HL-60 (cell line): Measurements from ENCODE around the gene PIEZO1.

ENCODE experiments used
- DNase-seq, 2 experiments: peaks; one replicate each; pipeline ENCODE4 v3.0.0-alpha.2; 2010 to 2020; ENCODE audit warnings: low read depth in 1 of 2, low spot score in 1 of 2
- H3K27ac ChIP-seq: fragments of 250-450 bp; sonication (Bioruptor Pico); replicated peaks from 2 replicates; pipeline ENCODE4 v1.5.1; 2020; ENCODE audit warnings: mild to moderate bottlenecking, moderate library complexity
- H3K27me3 ChIP-seq: fragments of 250-450 bp; sonication (Bioruptor Pico); 2 replicates; pipeline ENCODE4 v1.5.1; 2021; ENCODE audit warnings: mild to moderate bottlenecking, moderate library complexity; ENCODE audit not compliant: insufficient read depth, poor library complexity, severe bottlenecking
- H3K4me3 ChIP-seq: replicated peaks from 2 replicates; pipeline ENCODE4 v1.5.1; 2011; ENCODE audit warnings: mild to moderate bottlenecking, control low read depth, low read length; ENCODE audit not compliant: insufficient read depth
- GABPA ChIP-seq: IDR thresholded peaks from 2 replicates; pipeline ENCODE4 v1.6.1; 2012; ENCODE audit warnings: low read depth
- POLR2AphosphoS5 ChIP-seq: IDR thresholded peaks from 2 replicates; pipeline ENCODE4 v1.6.1; 2012; ENCODE audit warnings: low read depth
- SPI1 ChIP-seq: IDR thresholded peaks from 2 replicates; pipeline ENCODE4 v1.6.1; 2012; ENCODE audit warnings: low read depth, mild to moderate bottlenecking, borderline replicate concordance
- TF ChIP-seq, protein P1 (sequence below): IDR thresholded peaks from 2 replicates; pipeline ENCODE4 v1.6.1; 2012; ENCODE audit warnings: low read depth; ENCODE audit not compliant: insufficient replicate concordance
- TF ChIP-seq, protein P2 (sequence below): IDR thresholded peaks from one replicate; pipeline ENCODE4 v1.5.1; 2011; ENCODE audit warnings: low read length, control low read depth, inconsistent platforms; ENCODE audit not compliant: insufficient read depth

PIEZO1 gene

DNA sequence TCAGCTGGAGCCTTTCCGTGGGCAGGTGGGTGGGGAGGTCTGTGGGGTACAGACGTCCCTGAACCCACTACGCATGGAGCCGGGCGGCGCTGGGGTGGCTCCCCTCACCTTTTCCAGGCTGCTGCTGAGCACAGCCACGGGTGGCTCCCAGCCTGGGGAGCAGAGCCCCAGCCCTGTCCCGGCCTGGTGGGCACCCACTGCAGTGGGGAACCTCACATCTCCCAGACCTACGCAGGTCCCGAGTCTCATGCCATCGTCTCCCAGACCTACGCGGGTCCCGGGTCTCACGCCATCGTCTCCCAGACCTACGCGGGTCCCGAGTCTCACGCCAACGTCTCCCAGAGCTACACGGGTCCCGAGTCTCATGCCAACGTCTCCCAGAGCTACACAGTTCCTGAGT is 43.7 kb upstream of the PIEZO1 start:
- TF ChIP-seq POLR2AphosphoS5 = no peak
- TF ChIP-seq, protein P1, sequence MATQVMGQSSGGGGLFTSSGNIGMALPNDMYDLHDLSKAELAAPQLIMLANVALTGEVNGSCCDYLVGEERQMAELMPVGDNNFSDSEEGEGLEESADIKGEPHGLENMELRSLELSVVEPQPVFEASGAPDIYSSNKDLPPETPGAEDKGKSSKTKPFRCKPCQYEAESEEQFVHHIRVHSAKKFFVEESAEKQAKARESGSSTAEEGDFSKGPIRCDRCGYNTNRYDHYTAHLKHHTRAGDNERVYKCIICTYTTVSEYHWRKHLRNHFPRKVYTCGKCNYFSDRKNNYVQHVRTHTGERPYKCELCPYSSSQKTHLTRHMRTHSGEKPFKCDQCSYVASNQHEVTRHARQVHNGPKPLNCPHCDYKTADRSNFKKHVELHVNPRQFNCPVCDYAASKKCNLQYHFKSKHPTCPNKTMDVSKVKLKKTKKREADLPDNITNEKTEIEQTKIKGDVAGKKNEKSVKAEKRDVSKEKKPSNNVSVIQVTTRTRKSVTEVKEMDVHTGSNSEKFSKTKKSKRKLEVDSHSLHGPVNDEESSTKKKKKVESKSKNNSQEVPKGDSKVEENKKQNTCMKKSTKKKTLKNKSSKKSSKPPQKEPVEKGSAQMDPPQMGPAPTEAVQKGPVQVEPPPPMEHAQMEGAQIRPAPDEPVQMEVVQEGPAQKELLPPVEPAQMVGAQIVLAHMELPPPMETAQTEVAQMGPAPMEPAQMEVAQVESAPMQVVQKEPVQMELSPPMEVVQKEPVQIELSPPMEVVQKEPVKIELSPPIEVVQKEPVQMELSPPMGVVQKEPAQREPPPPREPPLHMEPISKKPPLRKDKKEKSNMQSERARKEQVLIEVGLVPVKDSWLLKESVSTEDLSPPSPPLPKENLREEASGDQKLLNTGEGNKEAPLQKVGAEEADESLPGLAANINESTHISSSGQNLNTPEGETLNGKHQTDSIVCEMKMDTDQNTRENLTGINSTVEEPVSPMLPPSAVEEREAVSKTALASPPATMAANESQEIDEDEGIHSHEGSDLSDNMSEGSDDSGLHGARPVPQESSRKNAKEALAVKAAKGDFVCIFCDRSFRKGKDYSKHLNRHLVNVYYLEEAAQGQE = no peak
- TF ChIP-seq, protein P2, sequence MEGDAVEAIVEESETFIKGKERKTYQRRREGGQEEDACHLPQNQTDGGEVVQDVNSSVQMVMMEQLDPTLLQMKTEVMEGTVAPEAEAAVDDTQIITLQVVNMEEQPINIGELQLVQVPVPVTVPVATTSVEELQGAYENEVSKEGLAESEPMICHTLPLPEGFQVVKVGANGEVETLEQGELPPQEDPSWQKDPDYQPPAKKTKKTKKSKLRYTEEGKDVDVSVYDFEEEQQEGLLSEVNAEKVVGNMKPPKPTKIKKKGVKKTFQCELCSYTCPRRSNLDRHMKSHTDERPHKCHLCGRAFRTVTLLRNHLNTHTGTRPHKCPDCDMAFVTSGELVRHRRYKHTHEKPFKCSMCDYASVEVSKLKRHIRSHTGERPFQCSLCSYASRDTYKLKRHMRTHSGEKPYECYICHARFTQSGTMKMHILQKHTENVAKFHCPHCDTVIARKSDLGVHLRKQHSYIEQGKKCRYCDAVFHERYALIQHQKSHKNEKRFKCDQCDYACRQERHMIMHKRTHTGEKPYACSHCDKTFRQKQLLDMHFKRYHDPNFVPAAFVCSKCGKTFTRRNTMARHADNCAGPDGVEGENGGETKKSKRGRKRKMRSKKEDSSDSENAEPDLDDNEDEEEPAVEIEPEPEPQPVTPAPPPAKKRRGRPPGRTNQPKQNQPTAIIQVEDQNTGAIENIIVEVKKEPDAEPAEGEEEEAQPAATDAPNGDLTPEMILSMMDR = no peak
- no peak for TF ChIP-seq SPI1
- TF ChIP-seq GABPA = no peak
- H3K27ac ChIP-seq = no peak overlapping the region
- H3K27me3 ChIP-seq = no peaks in the 10 kb centered on the region
- no peak for DNase-seq
- H3K4me3 ChIP-seq = no peak overlapping the region

DNA sequence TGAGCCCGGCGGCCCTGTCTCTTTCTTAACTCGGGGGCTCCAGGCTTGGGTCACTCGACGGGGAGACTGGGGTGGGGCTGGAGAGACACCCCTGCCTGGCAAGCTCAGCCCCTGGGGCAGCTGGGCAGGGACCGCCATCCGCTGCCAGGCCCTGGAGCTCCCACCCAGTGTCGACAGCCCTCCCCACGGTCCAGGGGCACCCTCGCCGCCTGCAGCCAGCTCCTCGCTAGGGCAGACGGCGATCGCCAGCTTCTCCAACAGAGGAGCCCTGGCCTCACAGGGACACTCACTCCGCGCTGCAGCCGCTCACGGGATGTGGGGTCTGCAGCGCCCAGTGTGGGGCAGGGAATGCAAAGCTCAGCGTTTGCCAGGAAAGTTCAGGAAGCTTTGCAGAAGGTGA is 42.7 kb upstream of the PIEZO1 start:
- TF ChIP-seq, protein P1 = no peak
- TF ChIP-seq POLR2AphosphoS5 = no peak
- no peak for TF ChIP-seq GABPA
- TF ChIP-seq, protein P2 = no peak
- TF ChIP-seq SPI1 = no peak
- Histone ChIP-seq H3K27me3 (no peaks in the 10 kb centered on the region), H3K4me3 (no peak overlapping the region), H3K27ac (no peak overlapping the region)
- no peak for DNase-seq

DNA sequence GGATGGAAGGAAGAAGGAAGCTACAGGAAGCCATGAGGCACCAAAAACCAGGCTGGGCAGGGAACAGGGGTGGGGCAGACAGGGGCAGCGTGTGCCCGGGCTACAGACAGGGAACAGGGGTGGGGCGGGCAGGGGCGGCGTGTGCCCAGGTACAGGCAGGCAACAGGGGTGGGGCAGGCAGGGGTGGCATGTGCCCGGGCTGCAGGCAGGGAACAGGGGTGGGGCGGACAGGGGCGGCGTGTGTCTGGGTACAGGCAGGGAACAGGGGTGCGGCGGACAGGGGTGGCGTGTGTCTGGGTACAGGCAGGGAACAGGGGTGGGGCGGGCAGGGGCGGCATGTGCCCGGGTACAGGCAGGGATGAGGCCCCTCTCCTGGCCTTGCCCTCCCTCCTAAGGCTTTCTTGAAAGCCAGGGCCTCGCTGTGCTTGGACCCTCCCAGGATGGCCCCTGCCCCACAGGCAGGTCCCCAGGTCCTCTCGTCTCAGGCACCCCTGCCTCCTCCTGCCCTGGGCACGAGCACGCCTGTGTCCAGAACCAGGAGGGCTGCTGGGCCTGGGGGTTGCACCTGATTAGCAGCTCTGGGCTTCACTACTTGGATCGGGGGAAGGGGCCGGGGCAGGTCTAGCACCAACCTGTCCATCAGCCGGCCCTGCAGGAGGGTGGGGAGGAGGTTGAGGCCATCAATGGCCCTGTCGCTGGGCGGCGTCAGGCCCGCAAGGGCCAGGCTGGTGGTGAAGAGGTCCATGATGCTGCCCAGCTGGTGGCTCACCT is 41.2 kb upstream of the PIEZO1 start:
- Histone ChIP-seq H3K27ac (no peak overlapping the region), H3K4me3 (no peak overlapping the region), H3K27me3 (no peaks in the 10 kb centered on the region)
- no peak for DNase-seq
- TF ChIP-seq GABPA (no peak), POLR2AphosphoS5 (no peak), SPI1 (no peak)
- TF ChIP-seq, protein P1 = no peak
- TF ChIP-seq, protein P2 = no peak
